WI38 (cell line): ENCODE data around the gene DGCR6.
"Not testable (repeated sequence)": the region's sequence is repeated elsewhere in the genome, so short reads cannot be mapped to it uniquely, and the experiment has no call there.

Source experiments
- H3K4me3 ChIP-seq: 2 replicates; pipeline ENCODE4 v1.5.1; 2011; ENCODE audit warnings: low read depth, mild to moderate bottlenecking, control low read depth, low read length
- CTCF ChIP-seq: IDR thresholded peaks from 2 replicates; pipeline ENCODE4 v1.5.1; 2012; ENCODE audit warnings: low read depth, mild to moderate bottlenecking, control low read depth, low read length

Gene DGCR6

GRCh38 chr22:18955696-18956095 lies 49.6 kb downstream of the DGCR6 start:
- H3K4me3 ChIP-seq = no peak overlapping the region
- TF ChIP-seq CTCF = no peak

- not testable (repeated sequence) for H3K4me3 ChIP-seq
Observed at GRCh38 chr22:18956121-18956895, 50.2 kb downstream of the DGCR6 start.

GRCh38 chr22:18956956-18957355 lies 50.8 kb downstream of the DGCR6 start:
- not testable (repeated sequence) for H3K4me3 ChIP-seq

- H3K4me3 ChIP-seq = not testable (repeated sequence)
Observed at GRCh38 chr22:18957621-18958320, 51.7 kb downstream of the DGCR6 start.

GRCh38 chr22:18958321-18958705 lies 52.2 kb downstream of the DGCR6 start:
- H3K4me3 ChIP-seq = not testable (repeated sequence)

GRCh38 chr22:18958738-18959137 lies 52.6 kb downstream of the DGCR6 start:
- not testable (repeated sequence) for H3K4me3 ChIP-seq

- not testable (repeated sequence) for H3K4me3 ChIP-seq
Observed at GRCh38 chr22:18959266-18959665, 53.1 kb downstream of the DGCR6 start.

GRCh38 chr22:18959741-18960140 lies 53.6 kb downstream of the DGCR6 start:
- not testable (repeated sequence) for H3K4me3 ChIP-seq

- H3K4me3 ChIP-seq = not testable (repeated sequence)
Observed at GRCh38 chr22:18960166-18960820, 54.2 kb downstream of the DGCR6 start.

GRCh38 chr22:18961201-18961600 lies 55.1 kb downstream of the DGCR6 start:
- H3K4me3 ChIP-seq = not testable (repeated sequence)
